Trophoblast cell (in vitro differentiated cells and primary cell): Measurements from ENCODE around the gene TTC39C. TPM values are rescaled to one million over a fixed set of nuclear protein-coding genes. Genes with fewer than 3 reads are reported as not detected.
A peak's percentile ranks its signal among the peaks of the same experiment; 100 is the strongest.

Experiments
- DNase-seq, 2 donors: peaks; one replicate each; pipeline ENCODE4 v3.0.0-alpha.2; 2016
- H2AFZ ChIP-seq: 2 replicates; pipeline ENCODE4 v1.6.1; 2013; ENCODE audit warnings: low read length, moderate library complexity, mild to moderate bottlenecking; ENCODE audit not compliant: insufficient read depth, poor library complexity
- H2AK5ac ChIP-seq: 2 replicates; pipeline ENCODE4 v1.6.1; 2013; ENCODE audit warnings: mild to moderate bottlenecking, low read length
- H2BK120ac ChIP-seq: 2 replicates; pipeline ENCODE4 v1.6.1; 2013; ENCODE audit warnings: low read length, mild to moderate bottlenecking, moderate library complexity; ENCODE audit not compliant: insufficient read depth, poor library complexity
- H2BK12ac ChIP-seq: 2 replicates; pipeline ENCODE4 v1.6.1; 2013; ENCODE audit warnings: mild to moderate bottlenecking, low read length, moderate library complexity
- H2BK5ac ChIP-seq: 2 replicates; pipeline ENCODE4 v1.6.1; 2013; ENCODE audit warnings: low read length, low read depth, moderate library complexity, mild to moderate bottlenecking; ENCODE audit not compliant: poor library complexity
- H3K14ac ChIP-seq: 2 replicates; pipeline ENCODE4 v1.6.1; 2013; ENCODE audit warnings: mild to moderate bottlenecking, low read length
- H3K18ac ChIP-seq: 2 replicates; pipeline ENCODE4 v1.6.1; 2013; ENCODE audit warnings: mild to moderate bottlenecking, low read length
- H3K23ac ChIP-seq: 2 replicates; pipeline ENCODE4 v1.6.1; 2013; ENCODE audit warnings: low read length
- H3K27ac ChIP-seq: 2 replicates; pipeline ENCODE4 v1.5.1; 2013; ENCODE audit warnings: low read depth, mild to moderate bottlenecking, inconsistent platforms, low read length, moderate library complexity
- H3K27me3 ChIP-seq: 2 replicates; pipeline ENCODE4 v1.6.1; 2013; ENCODE audit warnings: inconsistent platforms, mild to moderate bottlenecking, low read length, moderate library complexity; ENCODE audit not compliant: insufficient read depth
- H3K36me3 ChIP-seq, 2 experiments: 1 replicate in 1 of 2; 2 replicates in 1 of 2; pipeline ENCODE4 v1.6.1; 2013; ENCODE audit warnings: low read length in 2 of 2, mild to moderate bottlenecking in 2 of 2, moderate library complexity in 1 of 2; ENCODE audit not compliant: insufficient read depth in 2 of 2, control insufficient read depth in 1 of 2
- H3K4ac ChIP-seq: 2 replicates; pipeline ENCODE4 v1.6.1; 2013; ENCODE audit warnings: low read depth, mild to moderate bottlenecking, low read length, moderate library complexity
- H3K4me1 ChIP-seq, 2 experiments: 1 replicate in 1 of 2; 2 replicates in 1 of 2; pipeline ENCODE4 v1.6.1; 2013; ENCODE audit warnings: low read length in 2 of 2, mild to moderate bottlenecking in 2 of 2, moderate library complexity in 1 of 2; ENCODE audit not compliant: insufficient read depth in 2 of 2, control insufficient read depth in 1 of 2
- H3K4me2 ChIP-seq: 2 replicates; pipeline ENCODE4 v1.6.1; 2013; ENCODE audit warnings: inconsistent platforms, mild to moderate bottlenecking, low read length, moderate library complexity
- H3K4me3 ChIP-seq: 2 replicates; pipeline ENCODE4 v1.5.1; 2013; ENCODE audit warnings: mild to moderate bottlenecking, low read depth, low read length, inconsistent platforms
- H3K79me1 ChIP-seq: one replicate; pipeline ENCODE4 v1.6.1; 2013; ENCODE audit warnings: low read length
- H3K79me2 ChIP-seq: 2 replicates; pipeline ENCODE4 v1.6.1; 2013; ENCODE audit warnings: low read length, mild to moderate bottlenecking; ENCODE audit not compliant: control insufficient read depth, insufficient read depth, poor library complexity
- H3K9ac ChIP-seq: 2 replicates; pipeline ENCODE4 v1.6.1; 2013; ENCODE audit warnings: mild to moderate bottlenecking, low read length
- H3K9me3 ChIP-seq: 2 replicates; pipeline ENCODE4 v1.6.1; 2013; ENCODE audit warnings: low read depth, mild to moderate bottlenecking, control low read depth, inconsistent platforms, low read length; ENCODE audit not compliant: insufficient read depth
- H4K12ac ChIP-seq: 2 replicates; pipeline ENCODE4 v1.6.1; 2013; ENCODE audit warnings: low read depth, mild to moderate bottlenecking, low read length, moderate library complexity
- H4K8ac ChIP-seq: 2 replicates; pipeline ENCODE4 v1.6.1; 2013; ENCODE audit warnings: low read depth, mild to moderate bottlenecking, low read length, moderate library complexity
- H4K91ac ChIP-seq: one replicate; pipeline ENCODE4 v1.6.1; 2013; ENCODE audit warnings: low read depth, mild to moderate bottlenecking, low read length, moderate library complexity
- WGBS: extraction: QIAGEN DNeasy Blood & Tissue Kit; methylation state at CpG from one replicate; pipeline ENCODE4 v1.1.7; 2013; ENCODE audit warnings: missing lambda C conversion rate; ENCODE audit not compliant: insufficient read length, insufficient coverage; ENCODE audit errors: extremely low coverage; 5-methylcytosine and 5-hydroxymethylcytosine counted together
- polyA plus RNA-seq: library from polyadenylated mRNA; stranded (reverse); fragments of 200-250 nt; gene quantifications from 2 replicates; pipeline ENCODE4 v1.2.3, GENCODE V29; 2013

TTC39C gene
- 8.6 and 8.8 TPM in 2 replicates for polyA plus RNA-seq

DNA sequence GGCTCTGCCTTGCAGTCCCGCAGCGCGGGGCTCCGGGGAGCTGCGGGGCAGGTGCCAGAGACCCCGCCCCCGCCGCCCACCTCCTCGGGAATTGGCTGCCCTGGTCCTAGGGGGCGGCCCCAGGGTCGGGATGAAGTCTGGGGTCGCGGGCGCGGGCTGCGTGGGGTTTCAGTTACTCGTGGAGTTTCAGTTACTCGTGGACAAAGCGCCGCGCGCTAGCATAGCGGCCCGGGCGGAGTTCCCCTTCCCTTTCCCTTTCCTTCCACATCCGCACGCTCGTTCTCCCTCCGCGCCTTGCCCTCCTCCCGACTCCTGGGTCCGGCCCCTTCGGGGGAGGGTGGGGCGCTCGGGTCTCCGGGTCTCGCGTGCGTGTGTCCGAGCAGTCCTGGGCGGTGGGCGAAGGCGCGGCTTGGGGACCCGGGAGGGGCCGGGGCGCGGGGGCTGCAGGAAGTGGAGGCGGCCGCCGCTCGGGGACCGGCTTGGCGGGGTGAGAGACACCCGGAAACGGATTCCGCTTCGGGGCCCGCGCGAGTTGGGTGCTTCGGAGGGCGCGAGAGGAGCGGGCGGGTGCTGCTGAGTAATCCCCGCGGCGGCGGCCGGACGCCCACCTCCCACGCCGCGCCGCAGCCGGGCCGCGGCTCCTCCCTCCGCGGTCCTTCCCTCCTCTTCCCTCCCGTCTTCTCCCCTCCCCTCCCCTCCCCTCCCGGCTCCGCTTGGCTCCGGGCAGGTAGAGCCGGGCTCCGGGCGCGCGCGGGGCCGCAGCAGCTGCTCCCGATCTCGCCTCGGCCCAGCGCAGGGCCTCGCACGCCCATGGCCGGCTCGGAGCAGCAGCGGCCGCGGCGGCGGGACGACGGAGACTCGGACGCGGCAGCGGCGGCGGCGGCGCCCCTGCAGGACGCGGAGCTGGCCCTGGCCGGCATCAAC lies at the start of gene TTC39C:
TTC39C (plus strand) TSS at position 693 of the 924 bp plus-strand sequence; CDS start at position 811, 118 bp downstream.
- Histone ChIP-seq H2BK12ac (peak within 1 kb of the TSS; percentile 30), H4K12ac (peak within 1 kb of the TSS; percentile 64), H3K18ac (peak within 1 kb of the TSS; percentile 87), H3K4me1 (peaks cover 3 to 5% of the 10 kb centered on the region in 2 experiments), H2BK120ac (peak within 1 kb of the TSS; percentile 72), H3K9me3 (no peaks in the 10 kb centered on the region), H4K8ac (peak within 1 kb of the TSS; percentile 57), H2BK5ac (peak within 1 kb of the TSS; percentile 61), H3K4me2 (peak within 1 kb of the TSS; percentile 97), H3K23ac (no peak within 1 kb of the TSS), H3K36me3 (no peaks in the 10 kb centered on the region), H3K9ac (peak within 1 kb of the TSS; percentile 81), H3K14ac (peak within 1 kb of the TSS; percentile 94), H3K79me2 (peaks cover 8% of the 10 kb centered on the region), H3K79me1 (peaks cover 12% of the 10 kb centered on the region), H2AFZ (peak within 1 kb of the TSS; percentile 80), H3K27ac (peak within 1 kb of the TSS; percentile 42), H3K4ac (peak within 1 kb of the TSS; percentile 70), H2AK5ac (no peak within 1 kb of the TSS), H4K91ac (peak within 1 kb of the TSS; percentile 91), H3K27me3 (no peaks in the 10 kb centered on the region), H3K4me3 (peak within 1 kb of the TSS; percentile 85)
- peak; percentile 49 to 66 for DNase-seq
- no CpG with 5 or more reads among the region's 118 CpGs for WGBS

DNA sequence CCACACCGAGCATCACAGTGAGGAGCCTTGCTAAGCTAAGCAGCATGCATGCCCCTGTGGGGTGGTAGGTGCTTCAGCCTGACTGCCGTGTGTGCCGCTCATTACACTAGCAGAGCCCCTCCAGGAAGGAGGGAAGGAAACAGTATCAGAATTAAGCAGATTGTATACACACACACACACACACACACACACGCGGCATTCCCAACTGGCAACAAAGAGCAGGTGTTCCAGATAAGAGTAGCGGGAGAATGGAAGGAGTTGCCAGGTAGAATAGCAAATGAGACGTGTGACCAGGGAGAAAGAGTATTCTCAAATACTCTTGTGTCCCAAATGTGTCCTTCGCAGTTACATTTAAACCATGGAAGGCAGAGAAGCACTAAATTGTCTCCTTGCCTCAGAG lies 47.6 kb upstream of the TTC39C start:
- no peak overlapping the region for H3K4me3 ChIP-seq
- no peak overlapping the region for H2BK120ac ChIP-seq
- no peak overlapping the region for H3K18ac ChIP-seq
- no CpG with 5 or more reads among the region's 8 CpGs for WGBS
- H3K27me3 ChIP-seq = no peaks in the 10 kb centered on the region
- no peak overlapping the region for H3K4me2 ChIP-seq
- peaks cover 0 to 2% of the 10 kb centered on the region in 2 experiments for H3K4me1 ChIP-seq
- no peaks in the 10 kb centered on the region for H3K36me3 ChIP-seq
- no peak overlapping the region for H4K12ac ChIP-seq
- no peak overlapping the region for H4K91ac ChIP-seq
- H3K4ac ChIP-seq = no peak overlapping the region
- DNase-seq = no peak
- no peak overlapping the region for H2BK5ac ChIP-seq
- no peak overlapping the region for H4K8ac ChIP-seq
- H3K9ac ChIP-seq = no peak overlapping the region
- no peak overlapping the region for H2AK5ac ChIP-seq
- H2AFZ ChIP-seq = no peak overlapping the region
- H3K79me1 ChIP-seq = no peaks in the 10 kb centered on the region
- no peak overlapping the region for H3K23ac ChIP-seq
- H3K14ac ChIP-seq = no peak overlapping the region
- no peak overlapping the region for H2BK12ac ChIP-seq
- peaks cover 2% of the 10 kb centered on the region for H3K79me2 ChIP-seq
- H3K9me3 ChIP-seq = peaks cover 1% of the 10 kb centered on the region
- H3K27ac ChIP-seq = no peak overlapping the region

DNA sequence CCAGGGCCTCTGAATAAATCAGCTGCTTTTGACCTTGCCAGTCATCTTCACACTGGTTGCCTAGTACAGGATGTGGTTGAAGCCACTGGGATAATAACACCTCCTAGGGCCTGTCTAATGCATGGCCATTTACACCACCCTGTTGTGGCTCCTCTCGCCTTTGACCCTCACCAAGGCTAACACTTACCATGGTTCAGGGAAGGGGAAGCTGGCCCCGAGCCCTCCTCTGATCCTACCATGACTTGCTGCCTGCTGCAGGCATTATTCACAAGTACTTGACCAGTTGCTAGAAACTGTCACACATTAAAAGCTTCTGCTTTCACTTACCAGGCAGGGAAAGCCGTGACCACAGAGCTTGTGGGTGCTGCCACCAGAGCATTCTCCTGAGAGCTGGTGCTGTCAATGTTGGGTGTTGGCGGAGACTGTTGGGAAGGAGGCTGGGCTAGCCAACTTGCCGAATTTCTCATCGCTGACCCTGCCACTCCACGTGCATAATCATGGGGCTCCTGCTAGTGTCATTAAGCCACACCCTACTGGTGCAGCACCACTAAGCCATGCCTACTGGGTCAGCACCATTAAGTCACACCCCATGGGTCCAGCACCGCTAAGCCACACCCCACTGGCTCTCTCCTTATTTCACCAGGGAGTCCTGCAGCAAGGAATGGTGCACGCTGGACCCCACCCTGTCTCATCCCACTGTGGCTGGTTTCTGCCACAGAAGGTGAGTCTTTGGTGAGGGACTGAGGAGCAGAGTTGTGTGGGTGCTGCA lies 47.0 kb upstream of the TTC39C start:
- Histone ChIP-seq H2BK5ac (no peak overlapping the region), H3K4me1 (peaks cover 0 to 2% of the 10 kb centered on the region in 2 experiments), H3K79me1 (no peaks in the 10 kb centered on the region), H3K4ac (no peak overlapping the region), H3K23ac (no peak overlapping the region), H3K79me2 (peaks cover 2% of the 10 kb centered on the region), H3K9me3 (peaks cover 1% of the 10 kb centered on the region), H3K27me3 (no peaks in the 10 kb centered on the region), H3K18ac (no peak overlapping the region), H4K12ac (no peak overlapping the region), H3K27ac (no peak overlapping the region), H3K14ac (no peak overlapping the region), H3K9ac (peak overlapping the region; percentile 29), H4K8ac (no peak overlapping the region), H3K36me3 (no peaks in the 10 kb centered on the region), H3K4me3 (peak overlapping the region; percentile 25), H2BK120ac (no peak overlapping the region), H2BK12ac (no peak overlapping the region), H2AFZ (no peak overlapping the region), H4K91ac (no peak overlapping the region), H2AK5ac (no peak overlapping the region), H3K4me2 (no peak overlapping the region)
- WGBS = no CpG with 5 or more reads among the region's 9 CpGs
- DNase-seq = no peak
